ENCODE results near the gene SC5D.

SC5D gene

GRCh38 chr11:121308816-121309215, 16.2 kb downstream of the SC5D start:
- ChIA-PET POLR2A (no interaction called here), CTCF (interaction anchor here (0.7 to 1.8 kb wide), 3 partner anchors 11 to 114 kb away, joined by 3 read pairs; no protein-coding TSS in a partner anchor)
- no peaks in the 10 kb centered on the region for H3K4me1 ChIP-seq (ENCODE audit: control insufficient read depth, insufficient read depth, low read length)
- no peak overlapping the region for H3K4me3 ChIP-seq (ENCODE audit: low read depth, low read length)
- H3K36me3 ChIP-seq (ENCODE audit: control insufficient read depth in 2 of 2, insufficient read depth in 1 of 2, low read length in 2 of 2): peaks cover 12 to 58% of the 10 kb centered on the region in 2 experiments; a peak in 2 of 3 replicates
- TF ChIP-seq SCRT1 (tag by site-specific recombination; IDR thresholded peaks at IDR 0.05; ENCODE audit: borderline replicate concordance) (no peak), ZNF521 (tag by site-specific recombination; IDR thresholded peaks at IDR 0.05) (no peak), ZNF623 (tag by site-specific recombination; IDR thresholded peaks at IDR 0.05) (no peak), ZNF24 (tag by site-specific recombination; IDR thresholded peaks at IDR 0.05) (no peak)
- no peak overlapping the region for H3K27ac ChIP-seq (ENCODE audit: extremely low read depth, low read depth, low read length)
- H3K9me3 ChIP-seq (ENCODE audit: control insufficient read depth, insufficient read depth, low read depth, low read length): no peaks in the 10 kb centered on the region

GRCh38 chr11:121309688-121310087, 17.1 kb downstream of the SC5D start:
- TF ChIP-seq ZNF473 (tag by site-specific recombination; IDR thresholded peaks at IDR 0.05): no peak
- TF ChIP-seq ZNF561 (tag by site-specific recombination; IDR thresholded peaks at IDR 0.05; ENCODE audit: borderline replicate concordance): no peak
- no peak for TF ChIP-seq EGR2 (tag by site-specific recombination; IDR thresholded peaks at IDR 0.05; ENCODE audit: low read depth)
- TF ChIP-seq ZNF610 (tag by site-specific recombination; IDR thresholded peaks at IDR 0.05; ENCODE audit: borderline replicate concordance): no peak
- TF ChIP-seq SCRT1 (tag by site-specific recombination; IDR thresholded peaks at IDR 0.05; ENCODE audit: borderline replicate concordance): no peak
- no peak for TF ChIP-seq ZNF239 (tag by site-specific recombination; IDR thresholded peaks at IDR 0.05)
- no peak for TF ChIP-seq OVOL3 (tag by site-specific recombination; IDR thresholded peaks at IDR 0.05)
- TF ChIP-seq ZBTB8A (tag by site-specific recombination; IDR thresholded peaks at IDR 0.05): no peak
- no peak for TF ChIP-seq ZFP37 (tag by site-specific recombination; IDR thresholded peaks at IDR 0.05)
- TF ChIP-seq ZNF792 (tag by site-specific recombination; IDR thresholded peaks at IDR 0.05): no peak
- no peak for TF ChIP-seq PBX3 (CRISPR knock-in tag; IDR thresholded peaks at IDR 0.05)
- no peak for TF ChIP-seq TRIM28 (IDR thresholded peaks at IDR 0.05; ENCODE audit: borderline replicate concordance, low read length)
- TF ChIP-seq ZSCAN5A (tag by site-specific recombination; IDR thresholded peaks at IDR 0.05): no peak
- H3K4me1 ChIP-seq (ENCODE audit: control insufficient read depth, insufficient read depth, low read length): no peaks in the 10 kb centered on the region
- no peaks in the 10 kb centered on the region for H3K9me3 ChIP-seq (ENCODE audit: control insufficient read depth, insufficient read depth, low read depth, low read length)
- H3K4me3 ChIP-seq (ENCODE audit: low read depth, low read length): no peak overlapping the region
- H3K27ac ChIP-seq (ENCODE audit: extremely low read depth, low read depth, low read length): no peak overlapping the region
- peaks cover 10 to 51% of the 10 kb centered on the region in 2 experiments; a peak in 2 of 3 replicates for H3K36me3 ChIP-seq (ENCODE audit: control insufficient read depth in 2 of 2, insufficient read depth in 1 of 2, low read length in 2 of 2)
- ChIA-PET POLR2A (no interaction called here), CTCF (no interaction called here)

- ChIA-PET POLR2A (no interaction called here), CTCF (no interaction called here)
- no peak for TF ChIP-seq ZSCAN5A (tag by site-specific recombination; IDR thresholded peaks at IDR 0.05)
- H3K27ac ChIP-seq (ENCODE audit: extremely low read depth, low read depth, low read length): no peak overlapping the region
- H3K4me1 ChIP-seq (ENCODE audit: control insufficient read depth, insufficient read depth, low read length): no peaks in the 10 kb centered on the region
- peaks cover 4 to 38% of the 10 kb centered on the region in 2 experiments; a peak in 2 of 3 replicates for H3K36me3 ChIP-seq (ENCODE audit: control insufficient read depth in 2 of 2, insufficient read depth in 1 of 2, low read length in 2 of 2)
- H3K9me3 ChIP-seq (ENCODE audit: control insufficient read depth, insufficient read depth, low read depth, low read length): no peaks in the 10 kb centered on the region
- H3K4me3 ChIP-seq (ENCODE audit: low read depth, low read length): no peak overlapping the region
Observed at GRCh38 chr11:121310908-121311307, 18.3 kb downstream of the SC5D start.
